Activated CD4-positive, alpha-beta T cell treated with anti-CD3 and anti-CD28 coated beads for 36 hours (primary cell): Measurements from ENCODE around the gene WDR33. TPM values are rescaled to one million over a fixed set of nuclear protein-coding genes. Genes with fewer than 3 reads are reported as not detected.
A peak's percentile ranks its signal among the peaks of the same experiment; 100 is the strongest.
"Not testable (repeated sequence)": the region's sequence is repeated elsewhere in the genome, so short reads cannot be mapped to it uniquely, and the experiment has no call there.

ENCODE experiments used
- ATAC-seq: fragments of 200-7000 bp; cut with Tn5 transposase; one replicate; pipeline ENCODE4 v1.10.0; 2021; ENCODE audit warnings: mild to moderate bottlenecking, moderate library complexity
- CTCF ChIA-PET: fragments of 350-600 bp; sonication (Branson Sonifier 250); formaldehyde crosslinking; loops from one replicate; lab custom pipeline; 2021; ENCODE audit warnings: antibody characterized with exemption; lab: Charles Lee
- POLR2A ChIA-PET: fragments of 350-600 bp; sonication (Branson Sonifier 250); formaldehyde crosslinking; loops from one replicate; lab custom pipeline; 2021; ENCODE audit warnings: antibody characterized with exemption, inconsistent platforms; lab: Charles Lee
- DNase-seq: peaks from one replicate; pipeline ENCODE4 v3.0.0-alpha.2; 2020
- H3K27ac Mint-ChIP-seq: one replicate; pipeline ENCODE4 v1.8.0; 2021; ENCODE audit warnings: mixed read lengths
- H3K27me3 Mint-ChIP-seq: one replicate; pipeline ENCODE4 v1.8.0; 2021; ENCODE audit warnings: mixed read lengths
- H3K36me3 Mint-ChIP-seq: one replicate; pipeline ENCODE4 v1.8.0; 2021; ENCODE audit warnings: low read depth, mixed read lengths
- H3K4me1 Mint-ChIP-seq: one replicate; pipeline ENCODE4 v1.8.0; 2021; ENCODE audit warnings: mixed read lengths
- H3K4me3 Mint-ChIP-seq: one replicate; pipeline ENCODE4 v1.8.0; 2021; ENCODE audit warnings: mild to moderate bottlenecking, moderate library complexity, mixed read lengths
- H3K9me3 Mint-ChIP-seq: one replicate; pipeline ENCODE4 v1.8.0; 2021; ENCODE audit warnings: low read depth, mixed read lengths
- intact Hi-C, 2 experiments: fragments of 100-400 bp; cut with DNase I in 1 of 2; cut with micrococcal nuclease in 1 of 2; formaldehyde crosslinking; loops; one replicate each; pipeline versions ENCODE4 v1.14.2 to v1.15.1; 2022 to 2024; cut with DNase I, micrococcal nuclease
- total RNA-seq, 2 experiments: library from RNA; stranded (reverse); gene quantifications; one replicate each; pipeline ENCODE4 v1.2.3, GENCODE V29; 2021

Gene WDR33
- total RNA-seq, 2 experiments from 2014 or later = 58.6 to 76.3 TPM

- Mint-ChIP-seq H3K27ac (no peak overlapping the region), H3K36me3 (peaks cover 21% of the 10 kb centered on the region), H3K9me3 (no peaks in the 10 kb centered on the region), H3K4me3 (no peak overlapping the region), H3K4me1 (peaks cover 14% of the 10 kb centered on the region), H3K27me3 (no peaks in the 10 kb centered on the region)
- DNase-seq = no peak
- POLR2A ChIA-PET = no interaction called here
- CTCF ChIA-PET = no interaction called here
- intact Hi-C loops = no loop called here
- ATAC-seq = no peak
Observed at GRCh38 chr2:127786048-127786809, 24.7 kb downstream of the WDR33 start.

DNA sequence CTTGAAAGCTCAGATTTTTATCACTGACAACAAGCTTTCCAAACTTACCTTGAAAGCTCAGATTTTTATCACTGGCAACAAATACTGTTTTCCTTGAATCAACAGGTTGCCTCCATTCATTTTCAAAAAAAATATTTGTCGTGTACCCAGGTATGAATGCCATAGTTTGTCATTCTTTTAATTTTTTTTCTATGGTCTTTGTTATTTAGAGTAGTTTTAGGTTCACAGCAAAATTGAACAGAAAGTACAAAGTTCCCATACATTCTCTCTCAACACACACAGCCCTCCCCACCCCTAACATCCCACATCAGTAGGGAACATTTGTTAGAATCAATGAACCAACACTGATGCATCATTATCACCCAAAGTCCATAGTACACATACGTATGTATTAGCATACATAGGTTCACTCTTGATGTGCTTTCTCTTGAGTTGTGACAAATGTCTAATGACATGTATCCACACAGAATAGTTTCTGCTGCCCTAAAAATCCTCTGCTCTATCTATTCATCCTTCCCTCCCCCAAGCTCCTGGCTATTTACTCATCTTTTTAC is 25.9 kb downstream of the WDR33 start:
- ATAC-seq (no peak), DNase-seq (no peak)
- peaks cover 13% of the 10 kb centered on the region for H3K4me1 Mint-ChIP-seq
- intact Hi-C loops = no loop called here
- ChIA-PET CTCF (interaction anchor here (1.5 kb wide), 1 partner anchor 194 kb away, joined by 5 read pairs; no protein-coding TSS in a partner anchor), POLR2A (interaction anchor here (0.7 kb wide), 1 partner anchor 35 kb away, joined by 3 read pairs; no protein-coding TSS in a partner anchor)
- no peak overlapping the region for H3K4me3 Mint-ChIP-seq
- H3K36me3 Mint-ChIP-seq = peaks cover 25% of the 10 kb centered on the region
- no peaks in the 10 kb centered on the region for H3K27me3 Mint-ChIP-seq
- no peak overlapping the region for H3K27ac Mint-ChIP-seq
- no peaks in the 10 kb centered on the region for H3K9me3 Mint-ChIP-seq

DNA sequence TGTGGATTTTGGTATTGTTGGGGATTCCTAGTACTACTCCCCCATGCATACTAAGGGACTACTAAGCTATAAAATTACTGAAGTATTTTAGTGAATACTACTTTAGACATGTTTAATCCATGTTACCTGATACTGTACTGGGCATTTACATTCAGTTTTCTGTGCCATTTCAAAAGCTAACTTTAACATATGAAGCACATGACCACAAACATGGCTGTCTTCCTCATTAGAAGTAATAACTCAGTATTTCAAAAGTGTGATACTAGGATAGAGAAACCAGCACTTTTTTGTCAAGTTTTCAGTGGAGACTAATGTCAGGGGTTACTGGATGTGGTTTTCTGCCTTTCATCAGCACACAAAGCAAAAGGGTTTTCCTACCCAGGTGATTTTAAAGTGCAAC is 27.9 kb downstream of the WDR33 start:
- H3K27ac Mint-ChIP-seq = no peak overlapping the region
- intact Hi-C loops = no loop called here
- H3K36me3 Mint-ChIP-seq = peaks cover 29% of the 10 kb centered on the region
- no peaks in the 10 kb centered on the region for H3K27me3 Mint-ChIP-seq
- no peaks in the 10 kb centered on the region for H3K9me3 Mint-ChIP-seq
- DNase-seq = no peak
- H3K4me3 Mint-ChIP-seq = no peak overlapping the region
- POLR2A ChIA-PET = interaction anchor here (0.6 kb wide), 2 partner anchors 62 to 71 kb away, joined by 3 to 6 read pairs; no protein-coding TSS in a partner anchor
- no peak for ATAC-seq
- CTCF ChIA-PET = interaction anchor here (0.7 to 1.5 kb wide), 4 partner anchors 9 to 248 kb away, joined by 3 to 5 read pairs (median 3); no protein-coding TSS in a partner anchor
- peaks cover 25% of the 10 kb centered on the region for H3K4me1 Mint-ChIP-seq

- no peaks in the 10 kb centered on the region for H3K27me3 Mint-ChIP-seq
- intact Hi-C loops = no loop called here
- H3K27ac Mint-ChIP-seq = peak overlapping the region; percentile 45
- ChIA-PET POLR2A (interaction anchor here (0.6 kb wide), 1 partner anchor 10 kb away, joined by 3 read pairs; no protein-coding TSS in a partner anchor), CTCF (no interaction called here)
- H3K36me3 Mint-ChIP-seq = peaks cover 25% of the 10 kb centered on the region
- DNase-seq = no peak
- H3K4me3 Mint-ChIP-seq = no peak overlapping the region
- peaks cover 44% of the 10 kb centered on the region for H3K4me1 Mint-ChIP-seq
- no peak for ATAC-seq
- H3K9me3 Mint-ChIP-seq = no peaks in the 10 kb centered on the region
Observed at GRCh38 chr2:127778850-127779249, 32.1 kb downstream of the WDR33 start.

- no peak overlapping the region for H3K4me3 Mint-ChIP-seq
- peaks cover 25% of the 10 kb centered on the region for H3K36me3 Mint-ChIP-seq
- ChIA-PET POLR2A (interaction anchor here (0.6 kb wide), 1 partner anchor 9 kb away, joined by 3 read pairs; no protein-coding TSS in a partner anchor), CTCF (no interaction called here)
- peaks cover 44% of the 10 kb centered on the region for H3K4me1 Mint-ChIP-seq
- no peaks in the 10 kb centered on the region for H3K27me3 Mint-ChIP-seq
- DNase-seq (no peak), ATAC-seq (no peak)
- H3K27ac Mint-ChIP-seq = peak overlapping the region; percentile 45
- intact Hi-C loops = no loop called here
- H3K9me3 Mint-ChIP-seq = no peaks in the 10 kb centered on the region
Observed at GRCh38 chr2:127778447-127778846, 32.5 kb downstream of the WDR33 start.

DNA sequence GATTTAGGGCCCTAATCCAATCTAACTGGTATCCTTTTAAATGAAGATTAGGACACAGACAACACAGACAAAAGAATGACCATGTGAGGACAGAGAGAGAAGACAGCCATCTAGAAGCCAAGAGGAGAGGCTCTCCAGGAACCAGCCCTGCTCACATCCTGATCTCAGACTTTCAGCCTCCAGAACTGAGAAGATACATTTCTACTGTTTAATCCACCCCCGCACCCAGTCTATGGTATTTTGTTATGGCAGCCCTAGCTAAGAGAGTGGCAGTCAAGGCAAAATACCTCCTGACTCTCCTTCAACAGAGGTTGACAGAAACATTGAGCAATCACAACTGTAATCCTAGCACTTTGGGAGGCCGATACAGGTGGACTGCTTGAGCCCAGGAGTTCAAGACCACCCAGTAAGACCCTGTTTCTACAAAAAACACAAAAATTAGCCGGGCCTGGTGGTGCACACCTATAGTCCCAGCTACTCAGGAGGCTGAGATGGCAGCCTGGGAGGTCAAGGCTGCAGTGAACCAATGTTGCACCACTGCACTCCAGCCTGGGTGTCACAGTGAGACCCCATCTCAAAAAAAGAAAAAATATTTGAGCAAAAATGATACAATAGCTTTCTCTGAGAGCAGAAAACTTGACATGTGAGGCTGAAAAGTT is 34.7 kb downstream of the WDR33 start:
- CTCF ChIA-PET = no interaction called here

DNA sequence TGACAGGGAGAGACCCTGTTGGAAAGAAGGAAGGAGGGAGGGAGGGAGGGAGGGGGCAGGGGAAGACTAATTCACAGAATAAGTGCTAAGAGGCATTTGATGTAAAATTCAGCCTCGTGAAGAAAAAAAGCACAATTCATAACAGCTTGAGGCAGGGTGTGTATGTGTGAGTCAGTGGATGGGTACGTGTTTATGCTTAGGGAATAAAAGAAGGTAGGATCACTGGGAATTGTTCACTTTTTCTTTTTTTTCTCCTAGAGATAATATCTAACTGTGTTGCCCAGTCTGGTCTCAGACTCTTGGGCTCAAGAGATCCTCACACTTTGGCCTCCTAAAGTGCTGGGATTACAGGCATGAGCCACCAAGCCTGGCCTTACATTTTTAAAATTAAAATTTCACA is 39.2 kb downstream of the WDR33 start:
- Mint-ChIP-seq H3K4me3 (no peak overlapping the region), H3K9me3 (no peaks in the 10 kb centered on the region), H3K27me3 (no peaks in the 10 kb centered on the region), H3K36me3 (peaks cover 17% of the 10 kb centered on the region), H3K4me1 (peaks cover 25% of the 10 kb centered on the region), H3K27ac (no peak overlapping the region)
- DNase-seq (no peak), ATAC-seq (no peak)
- intact Hi-C loops = no loop called here
- ChIA-PET CTCF (interaction anchor here (0.6 kb wide), 1 partner anchor 155 kb away, joined by 3 read pairs; no protein-coding TSS in a partner anchor), POLR2A (no interaction called here)

More for the DNA sequence above, 34.7 kb downstream of the WDR33 start:
- no peaks in the 10 kb centered on the region for H3K9me3 Mint-ChIP-seq
- peaks cover 22% of the 10 kb centered on the region for H3K36me3 Mint-ChIP-seq
- H3K27ac Mint-ChIP-seq = peak overlapping the region; percentile 55
- no peak overlapping the region for H3K4me3 Mint-ChIP-seq
- DNase-seq (no peak), ATAC-seq (peak; percentile 30)
- no peaks in the 10 kb centered on the region for H3K27me3 Mint-ChIP-seq
- POLR2A ChIA-PET = no interaction called here
- peaks cover 50% of the 10 kb centered on the region for H3K4me1 Mint-ChIP-seq
- intact Hi-C loops = no loop called here

- H3K4me1 Mint-ChIP-seq = peaks cover 19% of the 10 kb centered on the region
- no peaks in the 10 kb centered on the region for H3K9me3 Mint-ChIP-seq
- H3K27ac Mint-ChIP-seq = no peak overlapping the region
- CTCF ChIA-PET = interaction anchor here (0.6 kb wide), 2 partner anchors 54 to 154 kb away, joined by 3 read pairs; no protein-coding TSS in a partner anchor
- peaks cover 17% of the 10 kb centered on the region for H3K36me3 Mint-ChIP-seq
- ATAC-seq (peak; percentile 68), DNase-seq (no peak)
- no peak overlapping the region for H3K4me3 Mint-ChIP-seq
- intact Hi-C loops = no loop called here
- POLR2A ChIA-PET = no interaction called here
- H3K27me3 Mint-ChIP-seq = no peaks in the 10 kb centered on the region
Observed at GRCh38 chr2:127770973-127771735, 39.8 kb downstream of the WDR33 start.

- H3K27ac Mint-ChIP-seq, POLR2A ChIA-PET, intact Hi-C loops, H3K4me3 Mint-ChIP-seq, H3K9me3 Mint-ChIP-seq, DNase-seq, ATAC-seq, H3K27me3 Mint-ChIP-seq: not testable (repeated sequence)
- CTCF ChIA-PET = interaction anchor here (0.6 kb wide), 1 partner anchor 55 kb away, joined by 3 read pairs; no protein-coding TSS in a partner anchor
- peaks cover 15% of the 10 kb centered on the region for H3K36me3 Mint-ChIP-seq
- peaks cover 13% of the 10 kb centered on the region for H3K4me1 Mint-ChIP-seq
Observed at GRCh38 chr2:127770534-127770933, 40.4 kb downstream of the WDR33 start.

- Mint-ChIP-seq H3K27me3 (no peaks in the 10 kb centered on the region), H3K9me3 (no peaks in the 10 kb centered on the region), H3K4me3 (no peak overlapping the region), H3K36me3 (peaks cover 17% of the 10 kb centered on the region), H3K4me1 (peaks cover 13% of the 10 kb centered on the region), H3K27ac (no peak overlapping the region)
- intact Hi-C loops = no loop called here
- POLR2A ChIA-PET = no interaction called here
- no peak for ATAC-seq
- CTCF ChIA-PET = no interaction called here
- DNase-seq = no peak
Observed at GRCh38 chr2:127769587-127769986, 41.4 kb downstream of the WDR33 start.
